H9 (cell line): ENCODE results near the gene TEX2. TPM values are rescaled to one million over a fixed set of nuclear protein-coding genes. Genes with fewer than 3 reads are reported as not detected.

ENCODE experiments used
- DNase-seq: peaks from one replicate; pipeline ENCODE4 v3.0.0-alpha.2; 2017
- H2AFZ ChIP-seq: one replicate; pipeline ENCODE4 v1.6.1; 2013; ENCODE audit warnings: mild to moderate bottlenecking, low read length, control low read depth, moderate library complexity
- H2AK5ac ChIP-seq: 2 replicates; pipeline ENCODE4 v1.6.1; 2013; ENCODE audit warnings: low read length, control low read depth, mixed read lengths; ENCODE audit not compliant: insufficient read length
- H2BK120ac ChIP-seq: one replicate; pipeline ENCODE4 v1.6.1; 2013; ENCODE audit warnings: low read depth, mild to moderate bottlenecking, low read length, control low read depth, inconsistent platforms; ENCODE audit not compliant: poor library complexity, severe bottlenecking
- H2BK12ac ChIP-seq: 2 replicates; pipeline ENCODE4 v1.6.1; 2013; ENCODE audit warnings: low read length, control low read depth, mixed read lengths, low read depth; ENCODE audit not compliant: insufficient read length
- H2BK15ac ChIP-seq: 2 replicates; pipeline ENCODE4 v1.6.1; 2013; ENCODE audit warnings: low read depth, low read length, control low read depth
- H2BK20ac ChIP-seq: one replicate; pipeline ENCODE4 v1.6.1; 2013; ENCODE audit warnings: low read depth, mild to moderate bottlenecking, low read length, control low read depth, inconsistent platforms; ENCODE audit not compliant: poor library complexity, severe bottlenecking
- H2BK5ac ChIP-seq: 2 replicates; pipeline ENCODE4 v1.6.1; 2013; ENCODE audit warnings: low read length, control low read depth, mixed read lengths; ENCODE audit not compliant: insufficient read length
- H3K14ac ChIP-seq: 2 replicates; pipeline ENCODE4 v1.6.1; 2013; ENCODE audit warnings: low read length, control low read depth; ENCODE audit not compliant: insufficient read depth
- H3K18ac ChIP-seq: 2 replicates; pipeline ENCODE4 v1.6.1; 2013; ENCODE audit warnings: low read depth, mild to moderate bottlenecking, mixed read lengths, low read length, control low read depth; ENCODE audit not compliant: insufficient read length
- H3K23ac ChIP-seq: 2 replicates; pipeline ENCODE4 v1.6.1; 2013; ENCODE audit warnings: low read length, control low read depth, mixed read lengths, low read depth; ENCODE audit not compliant: insufficient read length
- H3K23me2 ChIP-seq: 2 replicates; pipeline ENCODE4 v1.6.1; 2013; ENCODE audit warnings: low read depth, mild to moderate bottlenecking, mixed read lengths, low read length, control low read depth; ENCODE audit not compliant: insufficient read length, poor library complexity, severe bottlenecking
- H3K27ac ChIP-seq: 2 replicates; pipeline ENCODE4 v1.5.1; 2013; ENCODE audit warnings: low read length, control low read depth, mixed read lengths, low read depth; ENCODE audit not compliant: insufficient read length
- H3K27me3 ChIP-seq: 2 replicates; pipeline ENCODE4 v1.6.1; 2013; ENCODE audit warnings: low read length, control low read depth, inconsistent platforms; ENCODE audit not compliant: insufficient read depth
- H3K4ac ChIP-seq: 2 replicates; pipeline ENCODE4 v1.6.1; 2013; ENCODE audit warnings: low read depth, mild to moderate bottlenecking, control low read depth, inconsistent platforms, low read length, moderate library complexity
- H3K4me1 ChIP-seq: 2 replicates; pipeline ENCODE4 v1.6.1; 2013; ENCODE audit warnings: low read length, control low read depth, inconsistent platforms; ENCODE audit not compliant: insufficient read depth
- H3K4me2 ChIP-seq: 2 replicates; pipeline ENCODE4 v1.6.1; 2013; ENCODE audit warnings: low read length, control low read depth, mixed read lengths; ENCODE audit not compliant: insufficient read length, insufficient read depth
- H3K56ac ChIP-seq: 2 replicates; pipeline ENCODE4 v1.6.1; 2013; ENCODE audit warnings: low read depth, mild to moderate bottlenecking, mixed read lengths, low read length, control low read depth; ENCODE audit not compliant: insufficient read length
- H3K79me1 ChIP-seq: 2 replicates; pipeline ENCODE4 v1.6.1; 2013; ENCODE audit warnings: low read depth, mild to moderate bottlenecking, moderate library complexity, low read length, control low read depth, inconsistent platforms; ENCODE audit not compliant: insufficient read depth, poor library complexity, severe bottlenecking
- H3K79me2 ChIP-seq: 2 replicates; pipeline ENCODE4 v1.6.1; 2013; ENCODE audit warnings: low read length, control low read depth, inconsistent platforms; ENCODE audit not compliant: insufficient read depth
- H3K9ac ChIP-seq: 2 replicates; pipeline ENCODE4 v1.6.1; 2013; ENCODE audit warnings: low read length, control low read depth, mixed read lengths; ENCODE audit not compliant: insufficient read length; ENCODE audit errors: extremely low read depth
- H3K9me3 ChIP-seq: one replicate; pipeline ENCODE4 v1.6.1; 2013; ENCODE audit warnings: low read depth, low read length, inconsistent platforms; ENCODE audit not compliant: control insufficient read depth
- H3T11ph ChIP-seq: one replicate; pipeline ENCODE4 v1.6.1; 2013; ENCODE audit warnings: mild to moderate bottlenecking, low read length, control low read depth, inconsistent platforms
- H4K20me1 ChIP-seq: one replicate; pipeline ENCODE4 v1.6.1; 2013; ENCODE audit not compliant: control insufficient read depth, insufficient read length, insufficient read depth
- H4K5ac ChIP-seq: 2 replicates; pipeline ENCODE4 v1.6.1; 2013; ENCODE audit warnings: low read depth, mild to moderate bottlenecking, mixed read lengths, low read length, control low read depth; ENCODE audit not compliant: insufficient read length
- H4K8ac ChIP-seq: replicated peaks from 2 replicates; pipeline ENCODE4 v1.6.1; 2013; ENCODE audit warnings: low read length, control low read depth, mixed read lengths, low read depth; ENCODE audit not compliant: insufficient read length
- H4K91ac ChIP-seq: 2 replicates; pipeline ENCODE4 v1.6.1; 2013; ENCODE audit warnings: low read depth, mild to moderate bottlenecking, moderate library complexity, mixed read lengths, low read length, control low read depth; ENCODE audit not compliant: insufficient read length
- H3K27ac Mint-ChIP-seq, 3 experiments: 2 replicates in 2 of 3; 3 replicates in 1 of 3; pipeline ENCODE4 v1.8.0; 2020 to 2021; ENCODE audit warnings: mixed read lengths in 3 of 3, mild to moderate bottlenecking in 1 of 3, moderate library complexity in 1 of 3
- H3K27me3 Mint-ChIP-seq: 2 replicates; pipeline ENCODE4 v1.8.0; 2021; ENCODE audit warnings: low read depth, mild to moderate bottlenecking, moderate library complexity, mixed read lengths
- H3K36me3 Mint-ChIP-seq, 3 experiments: 2 replicates in 2 of 3; 3 replicates in 1 of 3; pipeline ENCODE4 v1.8.0; 2020 to 2021; ENCODE audit warnings: low read depth in 3 of 3, mixed read lengths in 3 of 3; ENCODE audit not compliant: insufficient read depth in 1 of 3
- H3K4me1 Mint-ChIP-seq, 2 experiments: 2 replicates each; pipeline ENCODE4 v1.8.0; 2020; ENCODE audit warnings: mixed read lengths in 2 of 2
- H3K4me3 Mint-ChIP-seq, 2 experiments: 2 replicates in 1 of 2; 3 replicates in 1 of 2; pipeline ENCODE4 v1.8.0; 2020 to 2021; ENCODE audit warnings: mild to moderate bottlenecking in 2 of 2, mixed read lengths in 2 of 2, moderate library complexity in 1 of 2
- H3K9me3 Mint-ChIP-seq, 2 experiments: 2 replicates in 1 of 2; 3 replicates in 1 of 2; pipeline ENCODE4 v1.8.0; 2020; ENCODE audit warnings: mild to moderate bottlenecking in 2 of 2, mixed read lengths in 2 of 2, moderate library complexity in 1 of 2
- CTCF ChIP-seq: fragments of 200-600 bp; sonication (generic); conservative IDR thresholded peaks from 3 replicates; pipeline ENCODE4 v1.8.0; 2021; ENCODE audit warnings: antibody characterized with exemption, mild to moderate bottlenecking
- WGBS: extraction: QIAGEN DNeasy Blood & Tissue Kit; methylation state at CpG from one replicate; pipeline ENCODE4 v1.1.7; 2013; ENCODE audit warnings: missing lambda C conversion rate, low lambda C conversion rate, mixed read lengths; ENCODE audit not compliant: insufficient read length; ENCODE audit errors: extremely low coverage; 5-methylcytosine and 5-hydroxymethylcytosine counted together
- total RNA-seq: library from RNA; stranded (reverse); gene quantifications from 2 replicates; pipeline ENCODE4 v1.2.1, GENCODE V29; 2021

TEX2 gene
- total RNA-seq, 1 experiment from 2014 or later, result 12.2 TPM

- Histone ChIP-seq H2BK120ac (no peak overlapping the region), H3K4ac (no peak overlapping the region), H4K8ac (no peak overlapping the region), H2BK20ac (no peak overlapping the region), H3K9ac (no peak overlapping the region), H3K23me2 (no peaks in the 10 kb centered on the region), H3K18ac (no peak overlapping the region), H3K79me2 (no peaks in the 10 kb centered on the region), H3T11ph (no peak overlapping the region), H3K23ac (no peak overlapping the region), H3K4me2 (no peak overlapping the region), H3K79me1 (no peaks in the 10 kb centered on the region), H4K20me1 (no peaks in the 10 kb centered on the region), H3K27ac (no peak overlapping the region), H2AFZ (no peak overlapping the region), H3K56ac (no peak overlapping the region), H4K91ac (no peak overlapping the region), H2BK12ac (no peak overlapping the region), H2AK5ac (no peak overlapping the region), H3K27me3 (no peaks in the 10 kb centered on the region), H3K9me3 (no peaks in the 10 kb centered on the region), H3K4me1 (peaks cover 6% of the 10 kb centered on the region; the same call in 1 of the 2 replicates), H2BK15ac (no peak overlapping the region), H3K14ac (no peak overlapping the region), H4K5ac (no peak overlapping the region), H2BK5ac (no peak overlapping the region)
- Mint-ChIP-seq H3K4me3 (no peak overlapping the region), H3K9me3 (no peaks in the 10 kb centered on the region), H3K36me3 (no peaks in the 10 kb centered on the region), H3K4me1 (peaks cover 27% of the 10 kb centered on the region in 2 experiments), H3K27me3 (no peaks in the 10 kb centered on the region), H3K27ac (0 out of 7 replicates have a peak overlapping the region, but pooled peaks of 1 of the 3 experiments have one; percentile 20)
- WGBS, result no CpG with 5 or more reads among the region's 6 CpGs
- no peak for TF ChIP-seq CTCF
- no peak for DNase-seq
Measured at GRCh38 chr17:64234961-64235360, 28.1 kb downstream of the TEX2 start.
